ENCODE data around the gene UNC5A.

UNC5A gene

GRCh38 chr5:176855598-176855997 is 45.2 kb downstream of the UNC5A start:
- no peak for DNase-seq (ENCODE audit: low read depth)
- H3K4me3 ChIP-seq (ENCODE audit: low read length): no peak overlapping the region
- TF ChIP-seq CTCF (IDR thresholded peaks at IDR 0.05; ENCODE audit: insufficient read depth, low read depth, low read length, missing control alignments): no peak

- DNase-seq (ENCODE audit: low read depth): no peak
- TF ChIP-seq CTCF (IDR thresholded peaks at IDR 0.05; ENCODE audit: insufficient read depth, low read depth, low read length, missing control alignments): no peak
- no peak overlapping the region for H3K4me3 ChIP-seq (ENCODE audit: low read length)
These were observed 46.4 kb downstream of the UNC5A start for GRCh38 chr5:176856746-176857145.

GRCh38 chr5:176857216-176857893 is 47.0 kb downstream of the UNC5A start:
- no peak overlapping the region for H3K4me3 ChIP-seq (ENCODE audit: low read length)
- no peak for DNase-seq (ENCODE audit: low read depth)
- TF ChIP-seq CTCF (IDR thresholded peaks at IDR 0.05; ENCODE audit: insufficient read depth, low read depth, low read length, missing control alignments): no peak

- no peak overlapping the region for H3K4me3 ChIP-seq (ENCODE audit: low read length)
- no peak for DNase-seq (ENCODE audit: low read depth)
- no peak for TF ChIP-seq CTCF (IDR thresholded peaks at IDR 0.05; ENCODE audit: insufficient read depth, low read depth, low read length, missing control alignments)
These were observed 47.5 kb downstream of the UNC5A start for GRCh38 chr5:176857894-176858273.

GRCh38 chr5:176859916-176860315 is 49.6 kb downstream of the UNC5A start:
- TF ChIP-seq CTCF (IDR thresholded peaks at IDR 0.05; ENCODE audit: insufficient read depth, low read depth, low read length, missing control alignments): no peak
- DNase-seq (ENCODE audit: low read depth): no peak
- H3K4me3 ChIP-seq (ENCODE audit: low read length): no peak overlapping the region

- DNase-seq (ENCODE audit: low read depth): no peak
- no peak for TF ChIP-seq CTCF (IDR thresholded peaks at IDR 0.05; ENCODE audit: insufficient read depth, low read depth, low read length, missing control alignments)
- no peak overlapping the region for H3K4me3 ChIP-seq (ENCODE audit: low read length)
These were observed 50.0 kb downstream of the UNC5A start for GRCh38 chr5:176860381-176860780.

GRCh38 chr5:176861276-176861675 is 50.9 kb downstream of the UNC5A start:
- DNase-seq (ENCODE audit: low read depth): no peak
- no peak overlapping the region for H3K4me3 ChIP-seq (ENCODE audit: low read length)
- no peak for TF ChIP-seq CTCF (IDR thresholded peaks at IDR 0.05; ENCODE audit: insufficient read depth, low read depth, low read length, missing control alignments)
